BJ (cell line): ENCODE measurements around the gene C1GALT1. TPM values are rescaled to one million over a fixed set of nuclear protein-coding genes. Genes with fewer than 3 reads are reported as not detected.
"Not testable (repeated sequence)": the region's sequence is repeated elsewhere in the genome, so short reads cannot be mapped to it uniquely, and the experiment has no call there.

Experiments
- CTCF ChIA-PET: fragments of 350-600 bp; formaldehyde crosslinking; extraction: SDS; loops from one replicate; lab custom pipeline; 2021; ENCODE audit warnings: antibody characterized with exemption, inconsistent platforms; lab: Yijun Ruan, JAX
- POLR2A ChIA-PET: fragments of 300-600 bp; sonication (Branson Sonifier 250); formaldehyde crosslinking; extraction: SDS; loops from one replicate; lab custom pipeline; 2021; ENCODE audit warnings: antibody characterized with exemption; lab: Charles Lee
- DNase-seq: peaks from one replicate; pipeline ENCODE4 v3.0.0-alpha.2; 2011; ENCODE audit warnings: low read depth
- H3K27me3 ChIP-seq: 2 replicates; pipeline ENCODE4 v1.6.0; 2011; ENCODE audit warnings: low read length; ENCODE audit not compliant: control insufficient read depth, insufficient read depth
- H3K36me3 ChIP-seq: 2 replicates; pipeline ENCODE4 v1.5.1; 2011; ENCODE audit warnings: low read length; ENCODE audit not compliant: control insufficient read depth, insufficient read depth
- H3K4me3 ChIP-seq: 2 replicates; pipeline ENCODE4 v1.5.1; 2011; ENCODE audit warnings: low read depth, mild to moderate bottlenecking, control low read depth, low read length
- polyA minus RNA-seq: library from RNA; depleted of rRNA, polyadenylated mRNA; stranded (reverse); fragments of >200 nt; gene quantifications from 2 replicates; pipeline ENCODE4 v1.2.3, GENCODE V29; 2011; rRNA and poly(A)+ RNA removed
- polyA plus RNA-seq: library from polyadenylated mRNA; depleted of rRNA; stranded (reverse); fragments of >200 nt; gene quantifications from 2 replicates; pipeline ENCODE4 v1.2.3, GENCODE V29; 2011; rRNA removed
- TF ChIP-seq, protein P1 (sequence below): IDR thresholded peaks from 2 replicates; pipeline ENCODE4 v1.5.1; 2011; ENCODE audit warnings: low read depth, mild to moderate bottlenecking, control low read depth, inconsistent platforms, low read length, moderate library complexity; ENCODE audit not compliant: insufficient read depth

C1GALT1 gene
- polyA plus RNA-seq (7.9 and 19.9 TPM in 2 replicates), polyA minus RNA-seq (3.8 TPM in 2 replicates)

DNA sequence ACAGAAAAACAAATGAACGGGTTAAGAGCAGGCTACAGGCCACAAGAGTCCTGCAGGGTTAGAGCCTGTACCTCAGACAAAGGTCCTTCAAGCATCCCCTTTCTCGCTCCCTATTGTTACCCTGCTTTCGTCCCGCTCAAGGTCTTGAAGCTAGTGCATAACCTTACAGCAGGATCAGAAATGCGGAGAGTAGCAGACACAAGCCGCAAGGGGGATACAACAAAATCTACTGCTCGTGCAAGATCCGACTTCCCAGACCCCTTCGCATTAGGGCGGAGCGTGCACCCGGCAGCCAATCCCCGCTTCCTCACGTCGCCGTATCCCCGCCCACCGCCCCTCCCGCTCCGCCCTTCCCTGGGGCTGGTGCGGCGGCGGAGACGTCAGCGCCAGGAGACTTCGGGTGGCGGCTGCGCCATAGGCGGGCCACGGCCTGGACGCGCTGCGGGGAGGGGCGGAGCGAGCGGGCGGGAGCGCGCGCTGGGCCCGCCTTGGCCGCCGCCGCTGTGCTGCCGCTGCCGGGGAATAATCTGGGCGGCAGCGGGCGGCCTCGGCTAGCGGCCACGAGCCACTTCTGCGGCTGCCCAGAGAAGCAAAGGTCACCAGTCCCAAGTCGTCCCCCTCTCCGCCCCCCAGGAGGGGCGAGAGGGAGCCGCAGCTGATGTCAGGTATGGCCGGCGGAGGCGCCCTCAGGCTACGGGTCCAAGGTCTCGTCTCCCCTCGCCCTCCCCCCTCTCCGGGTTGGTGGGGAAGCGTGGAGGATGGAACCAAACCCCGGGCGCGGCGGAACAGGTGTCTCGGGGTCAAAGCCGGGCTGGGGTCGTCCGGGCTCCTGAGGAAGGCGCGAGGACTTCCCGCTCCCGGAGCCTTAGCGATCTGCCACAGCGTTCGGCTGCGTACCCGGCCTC, at the start of gene C1GALT1:
Gene C1GALT1 (plus strand): TSS at position 389 of the 905 bp plus-strand sequence. CDS start 51,776 bp downstream, outside the sequence.
- CTCF ChIA-PET: interaction anchor here (0.6 to 2.0 kb wide), 8 partner anchors 15 to 353 kb away, joined by 3 to 9 read pairs (median 4); no protein-coding TSS in a partner anchor
- DNase-seq: peak; percentile 90
- TF ChIP-seq, protein P1, sequence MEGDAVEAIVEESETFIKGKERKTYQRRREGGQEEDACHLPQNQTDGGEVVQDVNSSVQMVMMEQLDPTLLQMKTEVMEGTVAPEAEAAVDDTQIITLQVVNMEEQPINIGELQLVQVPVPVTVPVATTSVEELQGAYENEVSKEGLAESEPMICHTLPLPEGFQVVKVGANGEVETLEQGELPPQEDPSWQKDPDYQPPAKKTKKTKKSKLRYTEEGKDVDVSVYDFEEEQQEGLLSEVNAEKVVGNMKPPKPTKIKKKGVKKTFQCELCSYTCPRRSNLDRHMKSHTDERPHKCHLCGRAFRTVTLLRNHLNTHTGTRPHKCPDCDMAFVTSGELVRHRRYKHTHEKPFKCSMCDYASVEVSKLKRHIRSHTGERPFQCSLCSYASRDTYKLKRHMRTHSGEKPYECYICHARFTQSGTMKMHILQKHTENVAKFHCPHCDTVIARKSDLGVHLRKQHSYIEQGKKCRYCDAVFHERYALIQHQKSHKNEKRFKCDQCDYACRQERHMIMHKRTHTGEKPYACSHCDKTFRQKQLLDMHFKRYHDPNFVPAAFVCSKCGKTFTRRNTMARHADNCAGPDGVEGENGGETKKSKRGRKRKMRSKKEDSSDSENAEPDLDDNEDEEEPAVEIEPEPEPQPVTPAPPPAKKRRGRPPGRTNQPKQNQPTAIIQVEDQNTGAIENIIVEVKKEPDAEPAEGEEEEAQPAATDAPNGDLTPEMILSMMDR: peak; percentile 62
- H3K27me3 ChIP-seq: no peaks in the 10 kb centered on the region
- POLR2A ChIA-PET: interaction anchor here (1.1 kb wide), 1 partner anchor 26 kb away, joined by 3 read pairs; no protein-coding TSS in a partner anchor
- peak within 1 kb of the TSS; percentile 61 for H3K4me3 ChIP-seq
- H3K36me3 ChIP-seq: no peaks in the 10 kb centered on the region

DNA sequence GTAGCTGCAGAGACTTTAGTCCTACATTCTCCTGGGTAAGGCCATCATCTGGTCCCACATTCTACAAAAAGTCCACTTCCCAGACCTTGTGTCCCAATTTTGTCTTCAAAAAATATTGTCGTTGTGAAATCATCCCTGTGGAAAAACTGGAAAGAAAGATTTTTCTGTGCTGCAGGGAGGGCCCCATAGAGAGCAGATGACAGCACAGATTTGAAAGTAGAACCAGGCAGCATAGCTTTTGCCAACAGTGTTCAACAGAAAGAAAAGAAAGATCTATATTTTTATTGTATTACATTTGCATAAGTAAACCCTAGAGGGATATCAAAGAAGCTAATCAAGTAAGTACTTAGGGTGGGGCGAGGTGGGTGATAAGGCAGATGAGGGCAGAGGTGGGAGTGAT, 48.3 kb upstream of the C1GALT1 start:
- no peaks in the 10 kb centered on the region for H3K27me3 ChIP-seq
- CTCF ChIA-PET: interaction anchor here (1.6 kb wide), 1 partner anchor 12 kb away, joined by 6 read pairs; no protein-coding TSS in a partner anchor
- TF ChIP-seq, protein P1: no peak
- no peak for DNase-seq
- no peaks in the 10 kb centered on the region for H3K36me3 ChIP-seq
- H3K4me3 ChIP-seq: no peak overlapping the region
- POLR2A ChIA-PET: no interaction called here

- Histone ChIP-seq H3K4me3 (no peak overlapping the region), H3K27me3 (no peaks in the 10 kb centered on the region), H3K36me3 (no peaks in the 10 kb centered on the region)
- DNase-seq: no peak
- ChIA-PET POLR2A (no interaction called here), CTCF (no interaction called here)
- TF ChIP-seq, protein P1: no peak
Measured at GRCh38 chr7:7135074-7135473, 47.3 kb upstream of the C1GALT1 start.

DNA sequence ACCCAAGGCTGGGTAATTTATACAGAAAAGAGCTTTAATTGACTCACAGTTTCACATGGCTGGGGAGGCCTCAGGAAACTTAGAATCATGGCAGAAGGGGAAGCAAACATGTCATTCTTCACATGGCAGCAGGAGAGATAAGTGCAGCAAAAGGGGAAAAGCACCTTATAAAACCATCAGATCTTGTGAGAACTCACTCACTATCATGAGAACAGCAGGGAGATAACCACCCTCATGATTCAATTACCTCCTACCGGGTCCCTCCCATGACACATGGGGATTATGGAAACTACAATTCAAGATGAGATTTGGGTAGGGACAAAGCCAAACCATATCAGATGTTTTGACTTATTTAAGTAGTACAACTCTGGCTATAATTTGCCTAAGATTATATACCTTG, 46.4 kb upstream of the C1GALT1 start:
- POLR2A ChIA-PET, CTCF ChIA-PET, H3K4me3 ChIP-seq, H3K27me3 ChIP-seq, DNase-seq, H3K36me3 ChIP-seq: not testable (repeated sequence)

DNA sequence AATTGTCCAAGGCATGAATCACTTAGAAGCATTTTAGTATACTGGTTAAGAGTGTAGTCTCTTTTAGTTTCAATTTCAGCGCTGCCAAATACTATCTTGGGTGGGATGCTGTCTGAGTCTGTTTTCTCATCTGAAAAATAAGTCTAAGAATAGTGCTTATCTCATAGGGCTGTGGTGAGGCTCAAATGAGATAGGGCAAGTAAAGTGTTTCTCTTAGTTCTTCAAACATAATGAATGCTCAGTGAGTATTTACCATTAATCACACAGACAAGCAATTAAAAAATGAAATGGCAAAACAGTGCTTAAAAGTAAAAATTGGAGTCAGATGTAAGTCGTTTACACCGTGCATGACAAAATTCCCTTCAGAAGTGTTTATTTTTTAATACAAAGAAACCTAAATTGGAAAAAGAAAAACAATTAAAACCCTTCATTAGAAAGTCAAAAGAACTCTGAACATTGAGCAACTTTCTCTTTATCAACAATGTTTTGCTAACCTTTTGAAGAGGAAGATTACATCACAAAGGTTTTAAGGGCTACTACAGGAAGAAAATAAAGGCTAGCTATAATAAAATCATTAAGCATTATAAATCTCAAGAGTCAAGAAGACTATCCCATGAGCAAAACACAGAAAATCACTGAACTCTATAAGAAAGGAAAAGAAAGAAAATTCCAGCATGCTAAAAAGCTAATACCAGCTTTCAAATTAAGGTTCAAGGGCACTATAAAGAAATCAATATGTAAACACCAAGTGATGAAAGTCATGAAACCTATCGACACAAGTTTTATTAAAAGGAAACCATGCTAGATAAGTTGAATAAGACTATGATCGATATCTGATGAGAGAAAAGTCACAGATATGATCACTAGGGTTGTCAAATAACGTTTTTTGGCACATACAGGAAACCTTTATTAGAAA, 45.6 kb upstream of the C1GALT1 start:
- TF ChIP-seq, protein P1: no peak
- Histone ChIP-seq H3K36me3 (no peaks in the 10 kb centered on the region), H3K4me3 (no peak overlapping the region), H3K27me3 (no peaks in the 10 kb centered on the region)
- no peak for DNase-seq
- ChIA-PET POLR2A (no interaction called here), CTCF (no interaction called here)
